ENCODE data around the gene OR13C5. TPM values are rescaled to one million over a fixed set of nuclear protein-coding genes. Genes with fewer than 3 reads are reported as not detected.

OR13C5 gene
- total RNA-seq, 1 donor from 2014 or later = not detected

GRCh38 chr9:104553261-104553660 is 46.0 kb downstream of the OR13C5 start:
- no peak for DNase-seq

Other genes with a start within 250 kb of the OR13C5 start
- gene OR13F1, start 95.2 kb downstream of the OR13C5 start, total RNA-seq = not detected
- gene OR13C4, start 72.2 kb downstream of the OR13C5 start, total RNA-seq = 0.51 TPM
- not detected for gene OR13C3, start 62.6 kb downstream of the OR13C5 start, total RNA-seq
- gene OR13C8, start 30.2 kb downstream of the OR13C5 start, total RNA-seq = not detected
- gene OR13C2, start 6.2 kb upstream of the OR13C5 start, total RNA-seq = not detected
- 0.41 TPM for gene OR13C9, start 18.8 kb upstream of the OR13C5 start, total RNA-seq
- gene OR13D1, start 95.1 kb upstream of the OR13C5 start, total RNA-seq = not detected
- 51.0 TPM for gene NIPSNAP3A, start 148.3 kb upstream of the OR13C5 start, total RNA-seq
- 15.7 TPM for gene NIPSNAP3B, start 164.7 kb upstream of the OR13C5 start, total RNA-seq

All from tongue (tissue), 2 donors.